ENCODE measurements around the gene MED16. TPM values are rescaled to one million over a fixed set of nuclear protein-coding genes. Genes with fewer than 3 reads are reported as not detected.
A peak's percentile ranks its signal among the peaks of the same experiment; 100 is the strongest.

Gene MED16
- 10 to 100 TPM; 34.0 to 89.4 (median 51.1) TPM for polyA plus RNA-seq (ENCODE audit: low read depth in 6 of 6)

GRCh38 chr19:892894-893689 is at the start of gene MED16, which contains the start of gene RNU6-9:
Gene MED16, minus strand, starts transcription at chr19:893187. Its CDS starts 2,056 bp downstream, at chr19:891131.
Gene RNU6-9, plus strand, starts transcription at chr19:893484.
- Mint-ChIP-seq H3K36me3 (no peaks in the 10 kb centered on the region), H3K9me3 (peaks cover 0 to 3% (median 0%) of the 10 kb centered on the region in 7 donors), H3K27me3 (no peaks in the 10 kb centered on the region), H3K4me3 (peak within 1 kb of the TSS; percentile 88 to 97 (median 94)), H3K27ac (peak within 1 kb of the TSS; percentile 97 to 100 (median 100)), H3K4me1 (peaks cover 27 to 37% (median 30%) of the 10 kb centered on the region in 3 donors)
- peak; percentile 91 to 93 for ATAC-seq (ENCODE audit: low read depth in 2 of 2)
- DNase-seq, result peak; percentile 94

GRCh38 chr19:942133-942645 is 49.2 kb upstream of the MED16 start:
- no peak overlapping the region for H3K27ac Mint-ChIP-seq
- H3K27me3 Mint-ChIP-seq, result no peaks in the 10 kb centered on the region
- peaks cover 21 to 33% (median 26%) of the 10 kb centered on the region in 3 donors for H3K4me1 Mint-ChIP-seq
- H3K9me3 Mint-ChIP-seq, result peaks cover 0 to 3% (median 0%) of the 10 kb centered on the region in 7 donors
- no peak for DNase-seq
- H3K4me3 Mint-ChIP-seq, result peak overlapping the region in 2 of 8 donors; percentile 53 to 79
- no peak for ATAC-seq (ENCODE audit: low read depth in 2 of 2)
- no peaks in the 10 kb centered on the region for H3K36me3 Mint-ChIP-seq

- peak overlapping the region in 5 of 6 donors; percentile 74 to 94 (median 89) for H3K27ac Mint-ChIP-seq
- H3K27me3 Mint-ChIP-seq, result no peaks in the 10 kb centered on the region
- H3K4me1 Mint-ChIP-seq, result peaks cover 19 to 29% (median 27%) of the 10 kb centered on the region in 3 donors
- H3K36me3 Mint-ChIP-seq, result no peaks in the 10 kb centered on the region
- H3K9me3 Mint-ChIP-seq, result peaks cover 0 to 4% (median 0%) of the 10 kb centered on the region in 7 donors
- DNase-seq (no peak), ATAC-seq (ENCODE audit: low read depth in 2 of 2) (peak in 1 of 2 donors; percentile 5)
- peak overlapping the region; percentile 71 to 91 (median 84) for H3K4me3 Mint-ChIP-seq
Measured at GRCh38 chr19:941292-942132, 48.5 kb upstream of the MED16 start.

GRCh38 chr19:940591-941291 is 47.8 kb upstream of the MED16 start:
- no peaks in the 10 kb centered on the region for H3K36me3 Mint-ChIP-seq
- H3K4me3 Mint-ChIP-seq, result peak overlapping the region; percentile 78 to 91 (median 84)
- peaks cover 0 to 4% (median 0%) of the 10 kb centered on the region in 7 donors for H3K9me3 Mint-ChIP-seq
- H3K27me3 Mint-ChIP-seq, result no peaks in the 10 kb centered on the region
- peak; percentile 72 for DNase-seq
- peak; percentile 73 to 76 for ATAC-seq (ENCODE audit: low read depth in 2 of 2)
- H3K4me1 Mint-ChIP-seq, result peaks cover 19 to 32% (median 26%) of the 10 kb centered on the region in 3 donors
- H3K27ac Mint-ChIP-seq, result peak overlapping the region in 4 of 6 donors; percentile 74 to 94 (median 91)

- Mint-ChIP-seq H3K9me3 (peaks cover 0 to 4% (median 0%) of the 10 kb centered on the region in 7 donors), H3K27me3 (no peaks in the 10 kb centered on the region), H3K36me3 (no peaks in the 10 kb centered on the region), H3K4me1 (peaks cover 19 to 37% (median 26%) of the 10 kb centered on the region in 3 donors), H3K4me3 (peak overlapping the region; percentile 78 to 90 (median 83)), H3K27ac (peak overlapping the region; percentile 75 to 93 (median 88))
- DNase-seq, result no peak
- no peak for ATAC-seq (ENCODE audit: low read depth in 2 of 2)
Measured at GRCh38 chr19:939922-940321, 46.9 kb upstream of the MED16 start.

- no peaks in the 10 kb centered on the region for H3K27me3 Mint-ChIP-seq
- H3K4me3 Mint-ChIP-seq, result peak overlapping the region in 3 of 8 donors; percentile 81 to 87 (median 83)
- DNase-seq, result no peak
- H3K4me1 Mint-ChIP-seq, result peaks cover 19 to 35% (median 24%) of the 10 kb centered on the region in 3 donors
- H3K36me3 Mint-ChIP-seq, result no peaks in the 10 kb centered on the region
- peaks cover 0 to 4% (median 0%) of the 10 kb centered on the region in 7 donors for H3K9me3 Mint-ChIP-seq
- peak overlapping the region in 3 of 6 donors; percentile 44 to 89 (median 73) for H3K27ac Mint-ChIP-seq
- no peak for ATAC-seq (ENCODE audit: low read depth in 2 of 2)
Measured at GRCh38 chr19:939439-939838, 46.5 kb upstream of the MED16 start.

GRCh38 chr19:938233-938923 is 45.4 kb upstream of the MED16 start:
- Mint-ChIP-seq H3K4me3 (peak overlapping the region in 1 of 8 donors; percentile 51), H3K9me3 (peaks cover 0 to 4% (median 0%) of the 10 kb centered on the region in 7 donors), H3K27ac (peak overlapping the region in 4 of 6 donors; percentile 35 to 82 (median 77)), H3K27me3 (no peaks in the 10 kb centered on the region), H3K4me1 (peaks cover 19 to 40% (median 24%) of the 10 kb centered on the region in 3 donors), H3K36me3 (no peaks in the 10 kb centered on the region)
- ATAC-seq (ENCODE audit: low read depth in 2 of 2), result no peak
- no peak for DNase-seq

- Mint-ChIP-seq H3K4me1 (peaks cover 26 to 51% (median 29%) of the 10 kb centered on the region in 3 donors), H3K36me3 (no peaks in the 10 kb centered on the region), H3K27me3 (no peaks in the 10 kb centered on the region), H3K27ac (peak overlapping the region; percentile 12 to 86 (median 76)), H3K4me3 (peak overlapping the region in 2 of 8 donors; percentile 22 to 42), H3K9me3 (peaks cover 0 to 4% (median 0%) of the 10 kb centered on the region in 7 donors)
- no peak for DNase-seq
- ATAC-seq (ENCODE audit: low read depth in 2 of 2), result peak in 1 of 2 donors; percentile 15
Measured at GRCh38 chr19:937259-937694, 44.3 kb upstream of the MED16 start.

GRCh38 chr19:936175-936546 is 43.2 kb upstream of the MED16 start:
- Mint-ChIP-seq H3K27me3 (no peaks in the 10 kb centered on the region), H3K4me3 (no peak overlapping the region), H3K36me3 (no peaks in the 10 kb centered on the region), H3K4me1 (peaks cover 24 to 48% (median 28%) of the 10 kb centered on the region in 3 donors), H3K9me3 (peaks cover 0 to 4% (median 0%) of the 10 kb centered on the region in 7 donors), H3K27ac (peak overlapping the region in 1 of 6 donors; percentile 36)
- ATAC-seq (ENCODE audit: low read depth in 2 of 2) (no peak), DNase-seq (no peak)

- no peaks in the 10 kb centered on the region for H3K36me3 Mint-ChIP-seq
- no peak for DNase-seq
- H3K27ac Mint-ChIP-seq, result peak overlapping the region in 2 of 6 donors; percentile 16 to 76
- H3K4me1 Mint-ChIP-seq, result peaks cover 19 to 41% (median 22%) of the 10 kb centered on the region in 3 donors
- no peaks in the 10 kb centered on the region for H3K27me3 Mint-ChIP-seq
- ATAC-seq (ENCODE audit: low read depth in 2 of 2), result peak in 1 of 2 donors; percentile 41
- no peak overlapping the region for H3K4me3 Mint-ChIP-seq
- H3K9me3 Mint-ChIP-seq, result peaks cover 0 to 4% (median 0%) of the 10 kb centered on the region in 7 donors
Measured at GRCh38 chr19:934865-935479, 42.0 kb upstream of the MED16 start.

GRCh38 chr19:934197-934840 is 41.3 kb upstream of the MED16 start:
- H3K36me3 Mint-ChIP-seq, result no peaks in the 10 kb centered on the region

More at GRCh38 chr19:934197-934840, 41.3 kb upstream of the MED16 start:
- Mint-ChIP-seq H3K4me3 (no peak overlapping the region), H3K4me1 (peaks cover 14 to 35% (median 16%) of the 10 kb centered on the region in 3 donors), H3K27me3 (no peaks in the 10 kb centered on the region), H3K27ac (peak overlapping the region in 1 of 6 donors; percentile 62), H3K9me3 (peaks cover 0 to 4% (median 0%) of the 10 kb centered on the region in 7 donors)
- DNase-seq, result no peak
- no peak for ATAC-seq (ENCODE audit: low read depth in 2 of 2)

All from naive B cell (primary cell).